ENCODE results near the gene SH2D3A.

Gene SH2D3A

DNA sequence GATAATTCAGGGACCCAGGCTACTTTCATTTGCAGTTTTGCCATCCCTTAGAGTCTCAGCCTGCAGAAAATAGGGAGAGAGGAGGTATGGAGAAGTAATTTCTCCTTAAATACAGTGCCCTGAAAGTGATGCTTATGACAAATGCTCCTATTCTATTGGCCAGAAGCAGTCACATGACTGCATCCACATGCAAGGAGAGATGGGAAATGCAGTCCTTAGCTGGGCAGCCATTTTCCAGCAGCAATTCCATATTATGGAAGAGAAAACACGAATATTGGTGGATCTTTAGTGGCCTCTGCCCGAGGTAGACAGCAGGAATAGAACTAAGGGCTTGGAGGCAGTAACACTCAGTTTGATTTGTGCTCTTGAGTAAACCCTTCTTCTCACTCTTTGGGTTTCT is 44.7 kb upstream of the SH2D3A start:
- Histone ChIP-seq H3K4me3 (ENCODE audit: low read depth, low read length, poor library complexity, severe bottlenecking) (no peak overlapping the region), H3K9me2 (ENCODE audit: low read depth, low read length) (no peaks in the 10 kb centered on the region), H3F3A (ENCODE audit: insufficient read depth, low read length) (no peaks in the 10 kb centered on the region), H3K36me3 (ENCODE audit: insufficient read depth, low read length) (peaks cover 47% of the 10 kb centered on the region), H3K27ac (ENCODE audit: low read depth, low read length, poor library complexity, severe bottlenecking) (no peak overlapping the region), H3K4me2 (ENCODE audit: low read length) (no peak overlapping the region), H3K27me3 (ENCODE audit: insufficient read depth, low read length) (no peaks in the 10 kb centered on the region), H4K20me1 (ENCODE audit: insufficient read depth, low read length) (no peaks in the 10 kb centered on the region), H2AFZ (ENCODE audit: low read length) (no peak overlapping the region), H3K9ac (ENCODE audit: low read length) (no peak overlapping the region), H3K4me1 (ENCODE audit: insufficient read depth, low read length, severe bottlenecking) (no peaks in the 10 kb centered on the region), H3K79me2 (ENCODE audit: insufficient read depth, low read length) (peaks cover 56% of the 10 kb centered on the region), H3K9me3 (ENCODE audit: low read length) (no peaks in the 10 kb centered on the region)
- TF ChIP-seq, protein P1, sequence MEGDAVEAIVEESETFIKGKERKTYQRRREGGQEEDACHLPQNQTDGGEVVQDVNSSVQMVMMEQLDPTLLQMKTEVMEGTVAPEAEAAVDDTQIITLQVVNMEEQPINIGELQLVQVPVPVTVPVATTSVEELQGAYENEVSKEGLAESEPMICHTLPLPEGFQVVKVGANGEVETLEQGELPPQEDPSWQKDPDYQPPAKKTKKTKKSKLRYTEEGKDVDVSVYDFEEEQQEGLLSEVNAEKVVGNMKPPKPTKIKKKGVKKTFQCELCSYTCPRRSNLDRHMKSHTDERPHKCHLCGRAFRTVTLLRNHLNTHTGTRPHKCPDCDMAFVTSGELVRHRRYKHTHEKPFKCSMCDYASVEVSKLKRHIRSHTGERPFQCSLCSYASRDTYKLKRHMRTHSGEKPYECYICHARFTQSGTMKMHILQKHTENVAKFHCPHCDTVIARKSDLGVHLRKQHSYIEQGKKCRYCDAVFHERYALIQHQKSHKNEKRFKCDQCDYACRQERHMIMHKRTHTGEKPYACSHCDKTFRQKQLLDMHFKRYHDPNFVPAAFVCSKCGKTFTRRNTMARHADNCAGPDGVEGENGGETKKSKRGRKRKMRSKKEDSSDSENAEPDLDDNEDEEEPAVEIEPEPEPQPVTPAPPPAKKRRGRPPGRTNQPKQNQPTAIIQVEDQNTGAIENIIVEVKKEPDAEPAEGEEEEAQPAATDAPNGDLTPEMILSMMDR (IDR thresholded peaks at IDR 0.05; ENCODE audit: low read length): no peak
- TF ChIP-seq EZH2 (IDR thresholded peaks at IDR 0.05; ENCODE audit: borderline replicate concordance, low read length): no peak

DNA sequence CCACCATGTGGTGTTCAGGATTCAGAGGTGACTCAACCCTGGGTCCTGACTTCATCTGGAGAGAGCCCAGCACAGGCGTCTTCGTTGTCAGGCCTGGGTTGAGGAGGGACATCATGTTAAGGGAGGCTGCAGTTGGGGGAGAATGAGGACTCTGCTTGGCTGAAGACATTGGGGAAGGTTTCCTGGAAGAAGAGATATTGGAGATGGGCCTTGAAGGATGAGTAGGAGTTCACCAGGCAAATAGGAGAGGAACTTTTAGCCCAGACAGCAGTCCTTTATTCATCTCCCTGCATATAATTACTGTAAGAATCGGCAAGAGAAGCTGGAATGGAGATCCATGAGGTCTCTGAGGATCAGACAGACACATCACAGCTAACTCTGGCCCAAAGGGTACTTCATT is 44.1 kb upstream of the SH2D3A start:
- no peak overlapping the region for H3K9ac ChIP-seq (ENCODE audit: low read length)
- TF ChIP-seq, protein P1 (IDR thresholded peaks at IDR 0.05; ENCODE audit: low read length): no peak
- no peak for TF ChIP-seq EZH2 (IDR thresholded peaks at IDR 0.05; ENCODE audit: borderline replicate concordance, low read length)
- no peak overlapping the region for H2AFZ ChIP-seq (ENCODE audit: low read length)
- no peak overlapping the region for H3K27ac ChIP-seq (ENCODE audit: low read depth, low read length, poor library complexity, severe bottlenecking)
- no peak overlapping the region for H3K4me3 ChIP-seq (ENCODE audit: low read depth, low read length, poor library complexity, severe bottlenecking)
- no peak overlapping the region for H3K4me2 ChIP-seq (ENCODE audit: low read length)
- no peaks in the 10 kb centered on the region for H3K27me3 ChIP-seq (ENCODE audit: insufficient read depth, low read length)
- no peaks in the 10 kb centered on the region for H3K9me2 ChIP-seq (ENCODE audit: low read depth, low read length)
- no peaks in the 10 kb centered on the region for H3F3A ChIP-seq (ENCODE audit: insufficient read depth, low read length)
- H3K79me2 ChIP-seq (ENCODE audit: insufficient read depth, low read length): peaks cover 61% of the 10 kb centered on the region
- peaks cover 46% of the 10 kb centered on the region; the same call in 1 of the 2 replicates for H3K36me3 ChIP-seq (ENCODE audit: insufficient read depth, low read length)
- H3K9me3 ChIP-seq (ENCODE audit: low read length): no peaks in the 10 kb centered on the region
- H4K20me1 ChIP-seq (ENCODE audit: insufficient read depth, low read length): no peaks in the 10 kb centered on the region
- no peaks in the 10 kb centered on the region for H3K4me1 ChIP-seq (ENCODE audit: insufficient read depth, low read length, severe bottlenecking)

DNA sequence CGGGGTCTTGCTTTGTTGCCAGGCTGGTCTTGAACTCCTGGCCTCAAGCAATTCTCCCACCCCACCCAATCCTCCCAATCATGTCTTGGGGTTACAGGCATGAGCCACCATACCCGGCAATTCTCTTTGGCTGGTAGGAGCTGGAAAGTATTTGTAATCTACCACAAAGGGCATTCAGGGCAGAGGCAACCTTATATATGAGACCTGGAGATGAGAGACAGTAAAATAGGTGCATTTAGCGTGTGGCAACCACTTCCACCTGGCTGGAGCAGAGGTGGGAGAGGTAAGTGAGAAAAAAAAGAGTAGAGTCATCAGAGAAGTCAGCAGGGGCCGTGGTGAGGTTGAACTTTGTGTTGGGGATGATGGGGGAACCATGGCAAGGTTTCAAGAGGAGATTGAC is 42.0 kb upstream of the SH2D3A start:
- Histone ChIP-seq H3F3A (ENCODE audit: insufficient read depth, low read length) (no peaks in the 10 kb centered on the region), H2AFZ (ENCODE audit: low read length) (no peak overlapping the region), H3K9me3 (ENCODE audit: low read length) (no peaks in the 10 kb centered on the region), H3K4me3 (ENCODE audit: low read depth, low read length, poor library complexity, severe bottlenecking) (no peak overlapping the region), H3K4me1 (ENCODE audit: insufficient read depth, low read length, severe bottlenecking) (no peaks in the 10 kb centered on the region), H3K27ac (ENCODE audit: low read depth, low read length, poor library complexity, severe bottlenecking) (no peak overlapping the region), H3K9ac (ENCODE audit: low read length) (no peak overlapping the region), H3K9me2 (ENCODE audit: low read depth, low read length) (no peaks in the 10 kb centered on the region), H3K79me2 (ENCODE audit: insufficient read depth, low read length) (peaks cover 48% of the 10 kb centered on the region), H3K27me3 (ENCODE audit: insufficient read depth, low read length) (no peaks in the 10 kb centered on the region), H3K4me2 (ENCODE audit: low read length) (no peak overlapping the region), H4K20me1 (ENCODE audit: insufficient read depth, low read length) (no peaks in the 10 kb centered on the region), H3K36me3 (ENCODE audit: insufficient read depth, low read length) (peaks cover 37% of the 10 kb centered on the region; the same call in 1 of the 2 replicates)
- no peak for TF ChIP-seq EZH2 (IDR thresholded peaks at IDR 0.05; ENCODE audit: borderline replicate concordance, low read length)
- TF ChIP-seq, protein P1 (IDR thresholded peaks at IDR 0.05; ENCODE audit: low read length): no peak
